GM18861 (cell line): ENCODE data around the gene FADS1.

Experiments used
- ATAC-seq: cut with Tn5 transposase; IDR thresholded peaks from one replicate; pipeline ENCODE4 v1.9.1; 2021; ENCODE audit not compliant: unreplicated experiment

Gene FADS1

GRCh38 chr11:61797263-61797944 lies 19.4 kb downstream of the FADS1 start:
- ATAC-seq = no peak

GRCh38 chr11:61795876-61796526 lies 20.8 kb downstream of the FADS1 start:
- no peak for ATAC-seq

- no peak for ATAC-seq
Measured at GRCh38 chr11:61795459-61795858, 21.3 kb downstream of the FADS1 start.

GRCh38 chr11:61794579-61794978 lies 22.2 kb downstream of the FADS1 start:
- no peak for ATAC-seq

GRCh38 chr11:61793829-61794204 lies 23.0 kb downstream of the FADS1 start:
- ATAC-seq = no peak

GRCh38 chr11:61793083-61793828 lies 23.5 kb downstream of the FADS1 start:
- ATAC-seq = no peak

- ATAC-seq = peak; percentile 69
Measured at GRCh38 chr11:61792310-61793082, 24.3 kb downstream of the FADS1 start, which contains the start of the genes FEN1 and TMEM258. Gene FEN1 (plus strand): TSS chr11:61792911. CDS start chr11:61795362, 2,451 bp downstream. Gene TMEM258 (minus strand): TSS chr11:61792599. CDS start chr11:61792558, 41 bp downstream.

GRCh38 chr11:61791737-61792309 lies 25.0 kb downstream of the FADS1 start:
- peak; percentile 21 for ATAC-seq

- ATAC-seq = no peak
Measured at GRCh38 chr11:61787928-61788491, 28.8 kb downstream of the FADS1 start.

- ATAC-seq = no peak
Measured at GRCh38 chr11:61785837-61786402, 30.9 kb downstream of the FADS1 start.

- ATAC-seq = no peak
Measured at GRCh38 chr11:61784506-61784805, 32.3 kb downstream of the FADS1 start.

- no peak for ATAC-seq
Measured at GRCh38 chr11:61783717-61784505, 32.9 kb downstream of the FADS1 start.

GRCh38 chr11:61782841-61783240 lies 34.0 kb downstream of the FADS1 start:
- no peak for ATAC-seq

- no peak for ATAC-seq
Measured at GRCh38 chr11:61782299-61782698, 34.5 kb downstream of the FADS1 start.

- ATAC-seq = no peak
Measured at GRCh38 chr11:61781585-61781984, 35.2 kb downstream of the FADS1 start.

GRCh38 chr11:61780581-61781162 lies 36.1 kb downstream of the FADS1 start:
- no peak for ATAC-seq

GRCh38 chr11:61779666-61780525 lies 36.9 kb downstream of the FADS1 start:
- no peak for ATAC-seq
